NCI-H748 treated with DMSO at 0.1 percent for 48 hours (cell line): ENCODE data around the gene GDI2.
A peak's percentile ranks its signal among the peaks of the same experiment; 100 is the strongest.
"Not testable (repeated sequence)": the region's sequence is repeated elsewhere in the genome, so short reads cannot be mapped to it uniquely, and the experiment has no call there.

Source experiments
- DNase-seq: peaks from one replicate; lab custom pipeline; 2025; lab: John Stamatoyannopoulos, UW

Gene GDI2

DNA sequence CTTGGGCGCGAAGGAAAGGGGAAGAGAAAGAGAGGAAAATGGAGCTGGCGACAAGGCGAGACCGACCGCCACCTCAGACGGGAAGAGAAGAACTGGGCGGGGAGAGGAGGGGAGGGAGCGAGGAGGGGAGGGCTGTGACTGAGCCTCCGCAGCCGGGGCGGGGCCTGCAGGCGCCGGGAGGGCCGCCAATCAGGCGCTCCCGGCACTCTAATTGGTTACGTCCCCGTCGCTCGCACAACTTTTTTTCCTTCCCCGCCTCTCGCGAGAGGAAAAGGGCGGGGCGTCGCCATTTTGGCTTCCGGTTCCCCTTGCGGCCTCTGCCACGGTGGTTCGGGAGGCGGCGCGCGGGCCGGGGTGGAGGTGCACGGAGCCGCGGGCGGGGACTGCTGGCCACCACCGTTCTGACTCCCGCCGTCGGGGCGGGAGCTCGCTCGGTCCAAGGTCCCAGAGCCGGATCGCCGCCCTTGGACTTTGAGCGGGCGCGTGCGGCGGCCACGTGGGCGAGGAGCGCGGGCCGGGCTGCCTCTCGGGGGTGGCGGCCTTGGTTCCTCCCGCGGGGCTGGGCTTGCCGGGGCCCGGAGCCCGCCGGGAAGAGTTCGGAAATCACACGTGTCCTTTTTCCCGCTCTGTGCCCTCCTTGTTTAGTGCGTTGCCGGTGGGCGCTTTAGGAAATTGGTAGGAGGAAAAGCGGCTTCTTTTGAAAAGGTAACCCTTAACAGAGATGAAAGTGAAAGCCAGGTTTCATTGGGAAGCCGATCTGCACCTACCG, at the start of gene GDI2:
GDI2 (minus strand) TSS at position 94 of the 769 bp plus-strand sequence. CDS start 176 bp downstream, outside the sequence.
- peak; percentile 82 for DNase-seq

DNA sequence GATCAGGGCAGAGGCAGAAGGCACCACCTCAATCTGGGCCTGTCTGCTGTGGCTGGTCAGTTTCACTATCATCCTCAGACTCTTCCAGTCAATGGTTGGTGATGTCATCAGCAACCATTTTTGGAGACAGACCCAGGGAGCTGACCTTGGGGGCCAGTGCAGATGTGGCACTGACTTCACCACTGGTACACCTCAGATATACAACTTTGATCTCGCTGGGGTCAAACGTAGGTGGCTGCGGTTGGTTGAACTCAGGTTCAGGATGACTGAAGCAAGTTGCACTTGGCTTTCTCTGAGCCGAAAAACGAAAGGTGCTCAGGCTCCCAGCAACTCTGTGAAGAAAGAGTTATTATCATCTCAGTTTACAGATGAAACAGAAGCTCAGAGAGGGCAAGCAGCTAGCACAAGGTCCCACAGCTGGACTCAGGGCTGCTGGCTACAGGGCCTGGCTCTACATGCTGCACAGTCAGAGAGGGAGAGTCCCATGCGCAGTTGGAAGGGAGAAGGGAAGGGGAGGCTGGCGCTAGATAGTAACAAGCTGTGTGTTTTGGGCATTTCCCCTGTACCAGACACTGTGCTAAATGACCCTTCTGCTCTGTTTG, 49.2 kb upstream of the GDI2 start:
- no peak for DNase-seq

DNA sequence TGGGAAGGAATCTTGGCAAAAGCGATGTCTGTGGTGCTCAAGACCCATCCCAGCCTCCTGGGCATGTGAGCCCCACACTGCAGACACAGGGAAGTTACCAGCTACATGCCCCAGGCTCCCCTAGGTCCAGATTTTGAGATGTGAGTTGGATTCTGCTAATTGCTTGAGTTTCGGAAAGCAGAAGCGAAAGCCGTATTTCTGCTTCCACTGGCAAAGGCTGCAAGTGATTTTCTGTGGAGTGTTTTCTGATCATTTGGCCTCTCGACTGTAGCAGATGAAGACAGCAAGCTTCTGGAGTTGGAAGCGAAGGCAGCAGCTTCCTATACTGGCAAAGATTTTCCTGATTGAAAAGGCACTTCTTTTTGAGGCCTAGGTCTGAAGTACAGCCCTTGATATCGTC, 46.8 kb upstream of the GDI2 start:
- DNase-seq: no peak

DNA sequence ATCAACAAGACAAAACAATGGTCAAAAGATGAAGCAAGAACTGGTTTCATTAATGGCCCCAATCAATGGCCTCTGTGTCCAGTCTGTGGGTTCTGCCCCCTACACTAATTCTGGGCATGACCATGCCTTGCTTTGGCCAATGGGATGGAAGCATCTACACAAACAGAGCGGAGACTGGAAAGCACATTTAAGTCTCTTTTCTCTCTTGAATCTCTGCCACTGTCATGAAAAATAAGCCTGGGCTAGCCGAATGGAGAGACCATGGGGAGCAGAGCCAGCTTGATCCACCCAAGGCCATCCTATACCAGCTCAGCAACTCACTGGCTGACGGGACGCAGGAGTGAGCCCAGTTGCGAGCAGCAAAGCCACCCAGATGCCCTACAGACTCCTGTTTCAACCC, 45.6 kb upstream of the GDI2 start:
- no peak for DNase-seq

DNA sequence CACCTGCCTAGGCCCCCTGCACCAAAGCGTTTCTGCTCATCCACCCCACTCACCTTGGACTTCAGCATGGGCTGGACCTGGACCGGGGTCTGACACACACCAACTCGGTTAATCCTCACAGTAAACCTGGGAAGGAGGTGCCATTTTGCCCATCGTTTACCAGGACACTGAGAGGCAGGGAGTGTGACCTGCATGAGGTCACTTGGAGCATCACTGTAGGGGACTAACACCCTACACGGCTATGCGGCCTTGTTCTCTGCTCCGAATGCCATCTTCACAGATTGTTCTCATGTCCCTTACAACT, 43.4 kb upstream of the GDI2 start:
- no peak for DNase-seq

DNA sequence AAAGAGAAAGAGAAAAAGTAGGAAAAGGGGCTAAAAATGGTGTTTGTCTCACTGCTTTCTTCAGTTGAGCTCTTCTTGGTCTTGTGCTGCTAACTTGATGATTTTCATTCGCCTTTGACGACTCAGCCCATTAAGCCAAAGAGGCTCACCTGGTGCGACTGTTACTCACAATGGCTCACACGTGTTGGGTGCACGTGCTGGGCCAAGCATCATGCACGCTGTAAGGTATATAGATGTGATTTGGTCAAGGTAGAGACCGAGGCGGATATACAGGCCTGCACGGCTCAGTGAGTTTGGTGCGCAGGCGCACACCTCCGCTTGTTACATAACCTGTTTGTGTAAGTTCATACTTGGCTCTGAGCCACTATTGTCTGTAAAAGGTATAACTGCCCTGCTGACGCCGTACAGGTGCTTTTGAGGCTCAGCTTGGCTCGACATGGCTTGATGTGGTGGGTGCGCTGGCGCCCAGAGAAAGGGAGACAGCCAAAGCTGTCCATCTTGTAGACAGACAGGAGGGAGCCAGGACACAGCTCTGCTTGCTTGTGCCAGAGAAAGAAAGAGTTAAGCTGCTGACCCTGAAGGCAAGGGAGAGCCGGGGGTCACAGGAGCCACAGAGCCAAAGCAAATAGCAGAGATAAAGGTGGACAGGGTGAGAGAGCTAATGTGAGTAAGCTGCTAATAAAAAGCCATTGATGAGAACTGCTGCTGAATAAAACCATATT, 42.9 kb upstream of the GDI2 start:
- DNase-seq: no peak

DNA sequence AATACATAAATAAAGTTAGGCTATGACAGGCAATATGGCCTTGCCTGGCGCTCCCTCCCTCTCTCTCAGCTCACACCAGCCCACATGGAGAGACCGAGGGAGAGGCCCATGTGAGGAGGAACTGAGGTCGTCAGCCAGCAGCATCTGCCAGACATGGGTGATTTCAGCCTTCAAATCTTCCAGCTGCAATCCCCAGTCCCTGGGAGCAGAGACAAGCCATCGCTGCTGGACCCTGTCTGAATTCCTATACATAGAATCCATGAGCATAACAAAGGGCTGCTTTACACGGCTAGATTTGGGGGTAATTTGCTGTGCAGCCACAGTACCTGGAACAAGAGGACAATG, 40.9 kb upstream of the GDI2 start:
- DNase-seq: no peak

DNA sequence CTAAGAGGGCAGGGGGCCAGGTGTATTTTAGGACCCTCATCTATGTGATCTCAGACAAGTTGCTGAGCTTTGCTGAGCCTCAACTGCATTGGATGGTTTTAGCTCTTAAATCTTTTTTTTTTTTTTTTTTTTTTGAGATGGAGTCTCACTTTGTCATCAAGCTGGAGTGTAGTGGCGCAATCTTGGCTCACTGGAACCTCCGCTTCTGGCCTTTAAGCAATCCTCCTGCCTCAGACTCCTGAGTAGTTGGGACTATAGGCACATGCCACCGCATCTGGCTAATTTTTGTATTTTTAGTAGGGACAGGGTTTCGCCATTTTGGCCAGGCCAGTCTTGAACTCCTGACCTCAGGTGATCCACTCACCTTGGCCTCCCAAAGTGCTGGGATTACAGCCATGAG, 33.4 kb upstream of the GDI2 start:
- DNase-seq: not testable (repeated sequence)

DNA sequence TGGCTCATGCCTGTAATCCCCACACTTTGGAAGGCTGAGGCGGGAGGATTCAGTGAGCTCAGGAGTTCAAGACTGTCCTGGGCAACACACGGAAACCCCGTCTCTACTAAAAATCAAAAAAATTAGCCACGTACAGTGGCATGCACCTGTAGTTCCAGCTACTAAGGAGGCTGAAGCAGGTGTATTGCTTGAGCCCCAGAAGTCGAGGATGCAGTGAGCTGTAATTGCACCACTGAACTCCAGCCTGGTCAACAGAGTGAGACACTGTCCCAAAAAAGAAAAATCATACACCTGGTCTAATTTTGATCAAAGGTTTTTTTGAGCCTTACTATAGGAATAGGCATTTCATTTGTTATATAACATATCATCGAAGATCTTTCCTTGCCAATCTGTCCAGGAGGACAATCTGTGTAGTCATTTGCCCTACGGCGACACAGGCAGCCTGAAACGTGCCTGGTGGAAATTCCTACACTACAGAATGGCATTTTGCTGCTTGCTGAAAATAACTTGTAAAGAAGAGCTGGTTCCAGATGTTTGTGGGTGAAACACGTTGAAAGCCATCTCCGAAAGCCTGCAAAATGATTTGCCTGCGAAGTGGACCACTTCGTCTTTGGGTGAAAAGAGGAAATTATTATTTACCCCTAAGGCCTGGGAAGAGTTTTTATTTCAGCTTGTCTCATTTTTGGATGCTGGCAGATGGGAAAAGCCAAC, 31.3 kb upstream of the GDI2 start:
- DNase-seq: no peak

DNA sequence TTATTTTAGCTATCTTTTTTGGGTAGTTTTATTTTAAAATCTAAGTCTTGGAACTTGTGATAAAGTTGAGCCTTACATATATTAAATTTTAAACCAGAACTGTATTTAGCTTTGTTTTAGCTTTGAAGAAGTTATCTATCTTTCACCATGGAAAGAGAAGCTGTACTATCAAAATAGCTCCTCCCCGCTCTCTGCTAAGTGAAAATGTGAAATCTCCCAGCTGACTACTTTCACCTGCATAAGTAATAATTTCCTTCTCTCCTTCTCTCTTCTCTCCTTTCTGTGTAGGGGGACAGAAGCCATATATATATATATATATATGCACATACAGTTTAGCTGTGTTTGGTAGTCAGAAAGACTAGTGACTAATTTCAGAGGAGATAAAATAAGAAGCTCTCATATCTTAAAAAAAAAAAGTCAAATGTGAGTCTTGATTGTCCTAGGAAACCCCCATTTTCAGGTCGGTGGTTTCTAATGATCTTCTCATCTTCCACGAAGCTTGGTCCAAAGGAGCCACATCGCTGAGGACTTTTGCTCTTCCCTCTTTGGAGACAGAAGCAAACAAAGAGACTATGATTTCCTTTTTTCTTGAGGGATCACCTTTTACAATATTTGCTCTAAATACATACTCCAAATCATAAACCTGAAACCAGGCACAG, 30.6 kb upstream of the GDI2 start:
- no peak for DNase-seq

DNA sequence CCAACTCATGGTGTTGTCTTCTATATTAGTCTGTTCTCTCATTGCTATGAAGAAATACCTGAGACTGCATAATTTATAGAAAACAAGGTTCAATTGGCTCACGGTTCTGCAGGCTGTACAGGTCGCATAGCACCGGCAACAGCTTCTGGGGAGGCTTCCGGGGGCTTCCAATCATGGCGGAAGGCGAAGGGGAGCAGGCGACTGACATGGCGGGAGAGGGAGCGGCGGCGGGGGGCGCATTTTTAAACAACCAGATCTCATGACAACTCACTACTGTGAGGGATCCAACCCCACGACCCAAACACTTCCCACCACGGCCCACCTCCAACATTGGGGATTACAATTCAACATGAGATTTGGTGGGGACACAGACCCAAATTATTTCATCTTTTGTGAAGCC, 28.7 kb upstream of the GDI2 start:
- no peak for DNase-seq

DNA sequence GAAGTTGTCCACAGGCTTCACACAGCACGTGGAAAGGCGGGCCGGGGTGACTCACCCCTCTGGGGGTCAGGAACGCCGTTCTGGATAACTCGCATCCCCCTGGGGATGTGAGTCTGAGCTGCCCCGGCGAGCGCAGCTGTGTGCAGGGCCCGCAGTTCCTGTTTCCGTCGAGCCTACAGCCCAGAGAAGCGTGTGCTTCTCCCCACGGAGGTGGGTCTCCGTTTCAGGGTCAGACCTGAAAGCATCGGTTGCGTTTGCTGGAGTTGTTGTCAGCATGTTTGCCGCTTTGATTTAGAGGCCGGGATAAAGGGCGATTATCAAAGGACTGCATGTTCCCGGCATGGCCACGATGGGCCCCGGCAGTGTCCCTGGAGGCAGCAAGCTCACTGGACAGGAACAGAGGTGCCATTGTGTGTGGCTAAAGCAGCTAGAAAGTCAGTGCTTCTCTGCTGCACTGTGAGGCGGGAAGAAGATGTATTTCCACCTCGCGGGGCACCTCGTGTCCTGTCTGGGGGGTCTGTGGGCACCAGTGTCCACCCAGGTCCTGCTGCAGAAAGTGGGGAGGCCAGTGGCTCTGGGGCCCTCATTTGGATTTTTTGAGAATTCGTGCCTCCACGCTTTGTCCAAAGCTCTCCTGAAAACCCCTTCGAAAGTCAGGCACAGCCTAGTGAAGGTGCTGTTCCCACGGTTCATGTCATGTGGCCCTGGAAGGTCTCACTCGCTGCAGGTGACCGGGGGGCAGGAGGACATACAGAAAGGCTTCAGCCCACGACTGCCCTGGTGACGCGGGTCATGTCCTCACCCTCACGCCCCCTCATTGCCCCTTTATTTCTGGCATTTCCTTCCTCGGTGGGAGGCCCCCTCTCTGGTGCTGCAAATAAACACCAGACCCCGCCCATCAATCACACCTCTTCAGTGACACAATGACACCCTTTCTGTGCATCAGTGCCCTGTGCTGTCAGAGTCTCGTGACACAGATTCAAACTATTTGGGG, 27.4 kb upstream of the GDI2 start:
- no peak for DNase-seq

DNA sequence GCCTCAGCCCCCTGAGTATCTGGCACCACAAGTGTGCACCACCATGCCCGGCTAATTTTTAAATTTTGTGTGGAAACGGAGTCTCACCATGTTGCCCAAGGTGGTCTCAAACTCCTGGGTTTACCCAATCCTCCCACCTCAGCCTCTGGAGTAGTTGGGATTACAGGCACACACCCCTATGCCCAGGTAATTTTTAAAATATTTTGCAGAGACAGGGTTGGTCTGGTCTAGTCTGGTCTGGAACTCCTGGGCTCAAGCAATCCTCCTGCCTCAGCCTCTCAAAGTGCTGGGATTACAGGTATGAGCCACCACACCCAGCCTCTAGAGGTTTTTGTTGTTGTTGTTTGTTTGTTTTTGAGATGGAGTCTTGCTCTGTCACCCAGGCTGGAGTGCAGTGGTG, 22.9 kb upstream of the GDI2 start:
- DNase-seq: not testable (repeated sequence)

DNA sequence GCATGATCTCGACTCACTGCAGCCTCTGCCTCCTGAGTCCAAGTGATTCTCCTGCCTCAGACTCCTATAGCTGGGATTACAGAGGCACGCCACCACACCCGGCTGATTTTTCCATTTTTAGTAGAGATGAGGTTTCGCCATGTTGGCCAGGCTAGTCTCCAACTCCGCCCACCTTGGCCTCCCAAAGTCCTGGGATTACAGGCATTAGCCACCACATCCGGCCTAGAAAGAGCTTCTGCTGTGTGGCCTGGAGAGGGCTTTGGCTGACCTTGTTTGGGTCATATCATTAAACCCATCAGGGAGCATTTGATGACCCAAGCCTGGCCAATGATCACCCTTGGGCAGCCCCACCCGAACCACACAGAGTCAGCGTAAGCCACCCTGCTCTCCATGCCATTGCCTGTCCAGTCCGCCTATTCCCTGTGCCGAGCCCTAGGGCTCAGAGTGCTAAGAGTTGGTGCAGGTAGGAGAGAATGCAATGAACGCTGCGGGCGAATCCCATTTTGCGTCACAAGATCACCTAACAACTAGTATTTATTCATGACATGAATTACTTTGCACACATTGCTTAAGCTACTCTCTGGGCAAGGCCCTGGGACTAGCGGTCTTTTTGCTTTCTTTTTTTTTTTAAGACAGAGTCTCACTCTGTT, 22.3 kb upstream of the GDI2 start:
- DNase-seq: no peak

DNA sequence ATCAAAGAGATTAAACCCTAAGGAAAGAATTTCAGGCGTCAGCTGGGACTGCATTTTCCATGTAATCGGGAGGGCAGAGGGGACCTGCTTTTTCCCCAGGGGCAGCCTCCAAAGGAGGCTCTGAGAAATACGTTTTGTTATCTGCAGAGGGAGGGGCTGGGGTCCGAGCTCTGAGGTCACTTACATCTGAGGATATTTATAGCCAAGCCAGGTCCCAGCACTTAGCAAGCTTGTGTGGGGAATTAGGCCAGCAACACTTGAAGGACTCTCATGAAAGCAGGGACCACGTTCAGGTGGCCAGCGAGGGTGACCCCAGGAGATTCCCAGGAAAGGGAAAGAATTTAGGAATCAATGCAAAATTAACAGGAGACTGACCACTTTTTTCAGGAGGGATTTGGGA, 20.6 kb upstream of the GDI2 start:
- DNase-seq: no peak

DNA sequence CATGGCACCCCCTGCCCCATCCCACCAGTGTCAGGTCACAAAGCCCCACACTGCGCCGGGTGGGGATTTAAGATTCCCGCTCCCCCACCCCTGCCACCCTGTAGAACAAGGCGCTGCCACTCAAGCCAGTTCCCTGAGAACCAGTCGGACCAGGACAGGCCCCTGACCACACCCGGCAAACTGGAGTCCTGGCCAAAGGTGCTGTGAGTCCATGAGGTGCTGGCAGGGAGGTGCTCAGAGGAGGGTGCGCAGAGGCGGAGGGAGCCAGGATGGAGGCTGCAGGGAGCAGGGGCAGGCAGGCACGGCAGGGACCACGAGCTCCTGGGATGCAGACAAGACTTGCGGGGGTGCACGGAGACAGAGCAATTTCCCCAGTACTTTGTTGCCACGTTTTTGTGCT, 19.7 kb upstream of the GDI2 start:
- DNase-seq: no peak

DNA sequence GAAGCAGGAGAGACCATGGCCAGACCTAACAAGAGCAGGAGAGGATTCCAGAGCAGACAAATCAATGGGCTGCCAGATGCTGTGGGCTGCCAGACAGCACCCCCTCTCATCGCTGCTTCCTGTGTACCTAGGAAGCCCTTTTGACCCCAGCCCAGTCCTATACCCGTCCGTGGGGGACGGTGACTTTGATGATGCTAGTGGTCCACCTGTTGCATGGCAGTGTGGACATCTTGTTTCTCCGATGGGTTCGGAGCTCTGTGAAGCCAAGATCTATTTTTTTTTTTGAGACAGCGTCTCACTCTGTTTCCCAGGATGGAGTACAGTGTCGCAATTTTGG, 18.2 kb upstream of the GDI2 start:
- no peak for DNase-seq

DNA sequence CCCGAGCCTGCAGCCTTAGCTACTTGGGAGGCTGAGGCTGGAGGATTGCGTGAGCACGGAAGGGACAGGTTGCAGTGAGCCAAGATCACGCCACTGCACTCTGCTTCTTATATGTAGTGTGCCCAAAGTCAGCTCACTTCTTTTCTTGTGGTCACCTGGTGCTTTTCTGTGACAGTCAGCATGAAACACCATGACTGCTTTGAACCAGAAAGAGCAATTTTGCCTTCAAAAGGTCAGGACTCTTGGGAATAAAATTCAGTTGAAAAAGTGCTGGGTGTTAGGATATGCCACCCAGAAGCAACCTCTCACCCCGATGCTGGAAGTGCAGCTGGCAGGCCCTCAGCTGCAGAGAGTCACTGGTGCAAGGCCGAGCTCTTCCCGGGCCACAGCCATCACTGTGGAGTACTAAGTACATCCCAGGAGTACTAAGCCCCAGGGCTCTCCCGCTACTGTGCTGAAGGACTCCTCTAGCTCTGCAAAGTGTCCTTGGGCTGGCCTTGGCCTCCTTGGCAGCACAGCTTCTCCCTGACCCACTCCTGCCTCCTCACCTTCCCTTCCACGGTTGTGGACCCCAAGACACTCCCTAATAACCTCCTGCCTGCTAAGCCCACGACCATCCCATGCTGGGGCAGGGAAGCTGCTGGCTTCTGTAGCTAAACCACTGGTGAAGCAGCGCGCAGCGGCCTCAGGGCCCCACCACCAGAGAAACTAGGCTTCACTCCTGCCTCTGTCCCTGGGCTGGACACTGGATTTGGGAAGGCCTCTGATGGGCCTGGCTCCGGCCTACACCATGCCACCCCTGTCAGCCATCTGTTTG, 17.6 kb upstream of the GDI2 start:
- no peak for DNase-seq

DNA sequence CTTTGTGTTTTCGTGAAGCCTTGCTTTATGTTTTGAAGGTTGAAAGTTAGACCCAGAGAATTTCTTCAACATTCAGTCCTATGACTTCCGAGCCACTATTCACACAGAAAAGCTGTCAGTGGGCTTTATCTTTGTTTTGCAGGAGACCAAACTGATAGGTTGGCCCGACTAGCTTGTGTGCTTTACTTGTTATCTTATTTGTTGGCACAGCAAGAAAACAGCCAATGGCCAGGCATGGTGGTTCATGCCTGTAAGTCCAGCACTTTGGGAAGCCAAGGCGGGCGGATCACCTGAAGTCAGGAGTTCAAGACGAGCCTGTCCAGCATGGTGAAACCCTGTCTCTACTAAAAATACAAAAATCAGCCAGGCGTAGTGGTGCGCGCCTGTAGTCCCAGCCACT, 16.0 kb upstream of the GDI2 start:
- no peak for DNase-seq

DNA sequence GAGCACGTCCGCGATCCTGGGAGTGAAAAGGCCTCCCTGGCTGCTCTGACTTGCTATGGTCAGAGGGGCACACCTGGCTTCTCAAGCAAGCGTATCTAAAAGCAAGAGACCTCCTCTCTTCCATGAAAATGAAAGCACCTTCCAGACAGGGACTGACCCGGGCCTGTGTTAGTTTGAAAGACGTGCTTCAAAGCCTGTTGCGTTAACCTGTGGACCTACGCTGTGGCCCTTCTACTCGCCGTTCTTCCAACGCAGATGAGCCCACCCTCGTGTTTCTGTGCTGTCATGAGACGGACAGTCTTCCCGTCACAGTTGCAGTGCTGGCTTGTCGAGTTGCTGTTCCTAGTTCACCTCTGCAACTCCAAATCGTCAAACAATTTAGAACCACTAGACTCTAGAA, 15.5 kb upstream of the GDI2 start:
- no peak for DNase-seq
